HG03558 (cell line): ENCODE measurements around the gene CD55.

Experiments used
- ATAC-seq: cut with Tn5 transposase; IDR thresholded peaks from one replicate; pipeline ENCODE4 v1.9.1; 2021; ENCODE audit warnings: moderate number of reproducible peaks; ENCODE audit not compliant: unreplicated experiment; ENCODE audit errors: extremely low read depth

The CD55 gene

DNA sequence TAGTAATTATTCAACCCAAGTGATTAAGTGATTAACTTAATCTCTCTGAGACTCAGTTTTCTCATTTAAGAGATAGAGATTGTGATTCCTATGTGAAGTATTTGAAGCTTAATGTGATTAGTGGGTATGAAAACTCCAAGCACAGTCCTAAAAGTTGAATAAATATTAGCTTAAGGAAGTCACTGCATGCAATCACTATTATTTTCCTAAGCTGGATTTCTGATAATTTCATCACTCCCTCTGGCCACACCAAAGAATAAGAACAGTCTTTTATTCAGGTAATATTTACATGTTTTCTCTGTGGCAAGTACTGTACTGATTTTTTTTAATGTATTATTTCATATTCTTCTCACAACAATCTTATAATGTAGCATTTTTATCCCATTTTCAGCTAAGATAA lies 31.1 kb downstream of the CD55 start:
- no peak for ATAC-seq

DNA sequence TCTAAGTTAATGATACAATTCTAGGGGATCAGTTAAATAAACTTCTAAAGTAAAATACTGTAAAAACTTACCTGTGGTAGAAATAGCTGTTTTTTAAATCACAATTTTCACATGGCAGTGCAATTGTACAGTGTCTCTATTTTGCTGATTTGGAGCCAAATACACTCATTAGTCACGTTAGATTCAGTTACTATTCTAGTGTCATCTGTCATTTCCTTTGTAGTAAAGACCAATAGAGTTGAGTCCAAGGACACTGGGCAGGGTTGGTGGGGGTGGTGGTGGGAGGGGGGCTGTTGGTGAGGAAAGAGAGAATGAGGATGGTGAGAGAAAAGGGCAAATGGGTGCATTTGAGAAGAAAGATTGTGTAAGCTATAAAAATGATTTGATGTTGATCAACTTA lies 33.6 kb downstream of the CD55 start:
- no peak for ATAC-seq

GRCh38 chr1:207355513-207356295 lies 34.2 kb downstream of the CD55 start:
- ATAC-seq, result no peak

- ATAC-seq, result no peak
Observed at GRCh38 chr1:207361029-207361428, 39.6 kb downstream of the CD55 start.

GRCh38 chr1:207361889-207362288 lies 40.4 kb downstream of the CD55 start:
- ATAC-seq, result no peak

GRCh38 chr1:207362962-207363860 lies 41.7 kb downstream of the CD55 start:
- ATAC-seq, result no peak

- ATAC-seq, result no peak
Observed at GRCh38 chr1:207363871-207364270, 42.4 kb downstream of the CD55 start.

- ATAC-seq, result no peak
Observed at GRCh38 chr1:207364614-207365013, 43.1 kb downstream of the CD55 start.

DNA sequence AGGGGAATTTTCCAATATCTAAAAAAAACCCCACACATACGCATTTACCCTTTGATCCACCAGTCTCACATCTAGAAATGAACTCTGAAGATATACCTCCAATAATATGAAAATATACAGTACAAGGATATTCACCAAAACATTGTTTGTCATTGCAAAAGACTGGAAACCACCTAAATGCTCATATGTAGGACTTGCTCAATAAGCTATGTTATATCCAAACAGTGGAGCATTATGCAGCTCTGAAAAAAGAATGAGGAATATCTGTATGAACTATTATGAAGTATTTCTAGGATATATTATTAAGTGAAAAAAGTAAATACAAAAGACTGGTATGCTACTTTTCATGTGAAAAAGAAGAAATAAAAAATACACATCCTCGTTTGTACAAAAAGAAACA lies 43.6 kb downstream of the CD55 start:
- no peak for ATAC-seq

GRCh38 chr1:207366022-207366421 lies 44.5 kb downstream of the CD55 start:
- no peak for ATAC-seq

DNA sequence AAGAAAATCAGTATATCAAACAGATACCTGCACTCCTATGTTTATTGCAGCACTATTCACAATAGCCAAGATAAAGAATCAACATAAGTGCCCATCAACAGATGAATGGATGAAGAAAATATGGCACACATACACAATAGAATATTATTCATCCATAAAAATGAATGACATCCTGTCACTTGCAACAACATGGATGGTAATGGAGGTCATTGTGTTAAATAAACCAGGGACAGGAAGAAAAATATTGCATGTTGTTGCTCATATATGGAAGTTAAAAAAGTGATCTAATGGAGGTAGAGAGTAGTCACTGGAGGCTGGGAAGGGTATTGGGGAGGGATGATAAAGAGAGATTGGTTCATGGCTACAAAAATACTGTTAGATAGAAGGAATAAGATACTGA lies 67.2 kb downstream of the CD55 start:
- no peak for ATAC-seq

DNA sequence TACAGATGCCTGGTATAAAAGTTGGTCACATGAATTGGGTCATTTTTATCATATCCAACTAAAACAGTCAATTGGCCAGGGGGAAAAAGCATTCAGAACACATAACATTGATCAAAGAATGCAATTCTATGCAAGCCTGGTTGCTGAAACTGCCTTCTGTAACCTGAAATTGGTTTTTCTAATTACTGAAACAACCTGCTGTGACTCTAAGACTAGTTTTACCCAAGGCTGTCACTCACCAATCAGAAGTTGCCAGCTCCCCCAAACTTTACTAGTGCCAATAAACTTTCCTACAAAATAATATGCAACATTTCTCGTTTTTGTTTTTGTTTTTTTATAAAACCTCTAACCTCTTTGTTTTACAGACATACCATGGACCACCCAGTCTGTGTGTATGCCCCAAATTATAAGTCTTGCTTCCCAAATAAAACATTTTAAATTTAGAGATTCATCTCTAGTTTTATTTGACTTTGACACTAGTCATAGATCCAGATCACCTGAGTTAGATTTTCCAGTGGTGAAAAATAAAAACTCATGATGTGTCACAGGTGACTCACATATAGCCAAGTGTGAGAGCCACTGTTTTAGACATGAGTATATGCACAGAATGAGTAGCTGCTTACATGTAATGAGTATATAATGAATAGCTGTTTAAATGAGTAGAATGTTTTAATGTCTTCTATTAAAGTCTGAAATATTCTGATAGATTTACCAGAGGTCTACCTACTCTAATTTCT lies 68.4 kb downstream of the CD55 start:
- ATAC-seq, result no peak

- ATAC-seq, result no peak
Observed at GRCh38 chr1:207393610-207394009, 72.1 kb downstream of the CD55 start.

DNA sequence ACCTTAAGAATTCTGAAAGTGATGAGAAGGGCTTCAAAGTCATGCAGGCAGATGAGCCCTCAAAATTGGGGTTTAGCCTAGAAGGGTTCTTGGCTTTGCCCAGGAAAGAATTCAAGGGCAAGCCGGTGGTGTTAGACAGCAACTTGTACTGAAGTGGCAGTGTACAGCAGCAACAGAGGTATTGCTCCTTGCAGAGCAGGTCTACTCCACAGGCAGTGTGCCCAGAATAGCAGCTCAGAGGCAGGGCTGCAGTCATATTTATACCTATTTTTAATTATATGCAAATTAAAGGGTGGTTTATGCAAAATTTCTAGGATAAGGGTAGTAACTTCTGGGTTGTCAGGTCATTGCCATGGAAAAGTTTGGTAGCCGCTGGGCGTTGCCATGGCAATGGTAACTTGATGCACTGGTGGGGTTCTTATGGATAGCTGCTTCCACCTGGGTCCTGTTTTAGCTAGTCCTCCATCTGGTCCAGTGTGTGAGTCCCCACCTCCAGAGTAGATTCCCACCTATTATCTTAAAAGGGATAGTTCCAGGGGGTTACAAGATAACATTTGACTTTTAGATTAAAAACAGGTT lies 74.8 kb downstream of the CD55 start:
- no peak for ATAC-seq

DNA sequence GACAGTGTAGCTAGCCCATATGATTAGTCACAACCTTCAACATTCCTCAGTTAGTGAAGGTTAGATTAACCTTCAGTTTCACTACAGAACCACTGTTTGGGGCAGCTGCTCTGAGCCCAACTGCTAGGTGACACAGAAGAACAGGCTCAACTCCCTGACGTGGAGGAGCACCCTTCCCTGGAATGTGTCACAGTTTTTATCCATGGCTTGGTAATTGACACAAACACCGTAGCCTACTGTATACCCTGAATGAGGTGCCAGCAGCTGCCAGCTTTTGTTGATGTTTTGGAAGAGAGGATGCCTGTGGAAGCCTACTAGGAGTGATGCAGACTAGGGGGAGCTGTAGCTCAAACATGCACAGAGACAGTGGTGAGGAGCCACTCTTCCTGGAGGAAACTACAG lies 76.0 kb downstream of the CD55 start:
- ATAC-seq, result no peak

- no peak for ATAC-seq
Observed at GRCh38 chr1:207398986-207399385, 77.5 kb downstream of the CD55 start.

- no peak for ATAC-seq
Observed at GRCh38 chr1:207401578-207401977, 80.1 kb downstream of the CD55 start.

GRCh38 chr1:207402744-207403143 lies 81.3 kb downstream of the CD55 start:
- ATAC-seq, result no peak

DNA sequence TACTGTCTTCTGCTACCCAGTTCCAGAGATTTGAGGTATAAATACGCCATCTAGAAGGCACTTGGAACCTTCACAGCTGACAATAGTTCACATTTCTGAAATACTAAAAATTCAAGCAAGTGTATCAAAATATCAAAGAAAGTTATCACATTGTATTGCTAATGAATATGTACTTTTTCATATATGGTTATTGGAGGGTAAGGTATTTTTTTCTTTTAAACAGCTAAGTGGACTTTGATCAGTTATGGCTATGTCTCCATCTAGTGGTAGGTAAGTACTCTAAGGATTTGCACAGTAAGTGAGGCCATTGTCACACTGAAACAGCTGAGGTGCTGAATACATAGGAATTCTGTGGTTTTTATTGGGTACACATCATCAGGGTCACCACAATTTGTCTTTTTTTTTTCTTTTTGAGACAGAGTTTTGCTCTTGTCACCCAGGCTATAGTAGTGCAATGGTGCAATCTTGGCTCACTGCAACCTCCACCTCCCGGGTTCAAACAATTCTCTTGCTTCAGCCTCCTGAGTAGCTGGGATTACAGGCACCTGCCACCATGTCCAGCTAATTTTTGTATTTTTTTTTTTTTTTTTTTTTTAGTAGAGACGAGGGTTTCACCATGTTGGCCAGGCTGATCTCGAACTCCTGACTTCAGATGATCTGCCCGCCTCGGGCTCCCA lies 83.5 kb downstream of the CD55 start:
- ATAC-seq, result no peak

GRCh38 chr1:207405814-207406213 lies 84.3 kb downstream of the CD55 start:
- no peak for ATAC-seq
